GM21723 (cell line): ENCODE results near the gene PIGV.

Experiments used
- ATAC-seq: cut with Tn5 transposase; IDR thresholded peaks from one replicate; pipeline ENCODE4 v1.9.1; 2021; ENCODE audit warnings: mild to moderate bottlenecking, moderate library complexity; ENCODE audit not compliant: unreplicated experiment

PIGV gene

GRCh38 chr1:26787706-26788514, at the start of gene PIGV:
TSS of gene PIGV (plus strand) at chr1:26787950. CDS start at chr1:26790816, 2,866 bp downstream.
- peak; percentile 63 for ATAC-seq

DNA sequence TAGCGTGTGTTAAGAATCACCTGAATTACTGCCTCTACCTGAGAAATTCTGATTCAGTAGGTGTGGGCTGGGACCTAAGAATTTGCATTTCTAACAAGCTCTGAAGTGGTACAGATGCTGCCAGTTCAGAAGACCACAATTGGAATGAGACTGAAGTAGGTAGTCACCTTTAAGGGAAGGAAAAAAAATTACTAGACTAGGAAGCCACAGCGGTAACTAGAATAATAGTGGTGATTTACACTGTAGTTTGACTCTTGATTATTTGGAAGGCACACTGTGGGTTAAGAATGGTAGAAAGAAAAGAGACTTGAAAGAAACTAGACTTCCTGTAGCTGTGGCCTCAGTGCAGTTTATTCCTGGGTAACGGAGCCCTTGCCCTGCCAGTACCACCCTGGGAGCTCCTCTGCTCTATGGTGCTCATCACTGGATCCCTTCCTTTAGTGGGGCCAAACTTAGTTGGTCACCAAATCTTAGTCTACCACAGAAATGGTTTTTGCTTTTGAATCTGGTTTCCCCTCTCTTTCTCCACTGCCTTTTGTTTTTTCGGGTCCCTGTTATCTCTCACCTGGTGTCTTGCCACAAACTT, 48.3 kb upstream of the PIGV start:
- ATAC-seq: no peak

GRCh38 chr1:26740023-26740634, 47.6 kb upstream of the PIGV start:
- no peak for ATAC-seq

DNA sequence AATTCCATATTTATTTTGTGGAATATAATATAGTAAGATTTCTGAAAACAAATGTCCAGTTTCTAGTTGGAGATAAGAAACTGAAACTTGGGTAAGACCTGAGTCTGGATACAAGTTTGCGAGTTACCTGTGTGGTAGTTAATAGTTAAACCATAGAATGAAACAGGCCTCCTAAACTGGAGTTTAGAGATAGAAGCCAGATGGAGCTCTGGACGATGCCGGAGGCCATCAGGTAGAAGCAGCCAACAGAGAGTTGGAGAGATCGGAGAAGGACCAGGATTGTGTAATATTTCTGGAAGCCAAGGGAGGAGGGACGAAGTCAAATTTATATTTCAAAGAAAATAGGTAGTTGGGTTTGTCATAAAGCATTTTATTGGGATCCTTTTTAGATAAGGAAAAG, 46.8 kb upstream of the PIGV start:
- no peak for ATAC-seq

GRCh38 chr1:26743426-26744059, 44.2 kb upstream of the PIGV start:
- ATAC-seq: no peak

- ATAC-seq: peak; percentile 92
These were observed 43.4 kb upstream of the PIGV start for GRCh38 chr1:26744075-26744959.

DNA sequence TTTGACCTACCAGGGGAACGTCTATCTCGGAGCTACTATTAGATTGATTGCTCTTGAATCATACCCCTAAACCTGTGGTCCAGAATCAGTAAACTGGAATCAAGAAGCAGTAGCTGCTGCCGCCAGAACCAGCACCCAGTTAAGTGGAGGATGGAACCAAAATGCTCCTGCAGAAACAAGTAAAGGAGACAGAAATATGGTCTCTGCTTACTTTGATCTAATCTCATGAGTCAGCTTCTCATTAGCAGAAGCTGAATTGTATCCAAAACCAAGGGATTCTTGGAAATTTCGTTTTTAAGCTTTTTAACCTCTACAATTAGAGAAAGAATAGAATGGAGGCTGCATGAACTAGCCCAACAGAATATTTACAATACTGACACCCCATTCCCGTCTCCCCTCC, 42.6 kb upstream of the PIGV start:
- ATAC-seq: no peak

DNA sequence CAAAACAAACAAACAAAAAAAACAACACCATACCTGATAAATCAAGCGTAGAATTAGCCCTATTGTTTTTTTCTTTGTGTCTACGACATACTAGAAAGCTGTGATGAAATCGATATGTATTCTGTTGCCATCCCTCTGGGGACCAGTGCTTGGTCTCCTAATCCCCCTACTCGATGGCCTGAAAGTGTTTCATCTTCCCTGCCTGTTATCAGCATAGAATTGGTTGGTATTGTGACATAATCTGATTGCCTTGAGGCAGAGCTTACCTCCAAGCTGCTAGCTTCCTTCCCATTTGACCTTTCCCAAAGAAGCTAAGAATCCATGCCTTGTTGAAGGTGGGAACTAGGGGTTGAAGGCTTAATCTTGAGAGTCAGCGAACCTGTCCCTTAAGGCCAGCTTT, 40.7 kb upstream of the PIGV start:
- no peak for ATAC-seq

GRCh38 chr1:26748351-26748750, 39.4 kb upstream of the PIGV start:
- ATAC-seq: no peak

DNA sequence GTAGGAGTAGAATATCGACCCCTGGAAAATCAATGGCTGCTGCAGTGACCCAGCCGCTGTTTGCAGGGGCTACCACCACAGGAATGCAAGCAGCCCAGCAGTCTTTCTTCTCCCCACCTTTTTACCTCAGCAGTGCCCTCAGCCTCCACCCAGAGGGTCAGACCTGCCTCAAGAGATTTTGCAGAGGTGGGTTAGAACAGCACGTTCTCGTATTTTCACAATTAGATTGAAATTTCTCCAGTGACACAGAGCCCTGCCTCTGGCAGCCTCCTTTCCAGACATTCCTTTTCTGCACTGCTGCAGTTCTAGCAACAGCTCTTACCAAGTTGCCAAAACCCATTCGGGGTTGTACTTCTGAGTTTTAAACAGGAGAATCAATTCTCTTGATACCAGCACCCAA, 38.3 kb upstream of the PIGV start:
- no peak for ATAC-seq

DNA sequence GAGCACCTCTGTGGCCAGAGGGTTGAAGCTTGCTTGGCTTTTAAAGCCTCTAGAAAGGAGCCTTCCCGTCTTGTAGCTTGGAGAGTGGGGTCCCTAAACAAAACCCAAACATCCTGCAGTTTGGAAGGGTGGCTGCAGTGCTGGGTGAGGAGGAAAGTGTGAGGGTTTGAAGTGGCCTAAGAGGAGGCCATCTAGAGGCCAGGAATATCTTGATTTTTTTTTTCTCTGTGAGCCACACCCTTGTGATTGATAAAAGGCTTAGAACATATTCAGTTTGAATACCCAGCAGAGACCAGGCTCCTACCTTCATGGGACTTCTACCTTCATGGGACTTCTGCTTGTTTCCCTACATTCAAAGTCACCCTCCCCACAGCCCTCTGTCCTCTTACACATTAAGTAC, 37.3 kb upstream of the PIGV start:
- no peak for ATAC-seq

- no peak for ATAC-seq
These were observed 35.2 kb upstream of the PIGV start for GRCh38 chr1:26752519-26752918.

DNA sequence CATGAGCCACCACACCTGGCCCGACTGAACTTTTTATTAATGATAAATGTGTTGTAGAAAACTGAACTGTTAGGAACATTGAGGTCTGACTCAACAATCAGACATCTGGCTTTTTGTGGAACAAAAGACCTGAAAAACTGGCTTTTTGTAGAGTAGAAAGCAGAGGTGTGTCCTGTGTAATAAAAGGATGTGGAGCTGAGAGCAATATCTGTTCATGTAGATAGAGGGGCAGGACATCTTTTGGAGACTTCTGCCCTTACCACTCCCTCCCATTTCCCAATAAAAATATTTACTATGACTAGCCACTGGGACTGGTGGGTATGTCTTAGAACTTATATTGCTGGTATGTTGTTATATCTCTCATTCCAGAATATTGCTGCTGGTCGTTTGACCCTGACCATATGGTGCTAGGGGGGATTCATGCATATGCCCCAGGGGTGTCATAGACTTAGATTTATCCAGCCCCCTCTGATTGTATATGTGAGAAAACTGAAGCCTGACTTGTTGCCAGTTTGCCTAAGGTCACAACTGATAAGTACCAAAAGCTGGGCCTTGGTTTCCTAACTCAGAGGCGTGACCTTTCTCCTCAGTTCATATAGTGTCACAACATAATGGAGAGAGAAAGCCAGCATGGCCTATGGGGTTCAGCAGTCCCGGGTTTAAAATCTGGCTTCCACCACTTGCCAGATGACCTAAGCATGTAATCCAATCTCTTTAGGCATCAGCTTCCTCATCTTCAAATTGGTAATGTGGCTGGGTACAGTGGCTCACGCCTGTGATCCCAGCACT, 33.5 kb upstream of the PIGV start:
- no peak for ATAC-seq

GRCh38 chr1:26758358-26758757, 29.4 kb upstream of the PIGV start:
- no peak for ATAC-seq

GRCh38 chr1:26759531-26759930, 28.2 kb upstream of the PIGV start:
- no peak for ATAC-seq

DNA sequence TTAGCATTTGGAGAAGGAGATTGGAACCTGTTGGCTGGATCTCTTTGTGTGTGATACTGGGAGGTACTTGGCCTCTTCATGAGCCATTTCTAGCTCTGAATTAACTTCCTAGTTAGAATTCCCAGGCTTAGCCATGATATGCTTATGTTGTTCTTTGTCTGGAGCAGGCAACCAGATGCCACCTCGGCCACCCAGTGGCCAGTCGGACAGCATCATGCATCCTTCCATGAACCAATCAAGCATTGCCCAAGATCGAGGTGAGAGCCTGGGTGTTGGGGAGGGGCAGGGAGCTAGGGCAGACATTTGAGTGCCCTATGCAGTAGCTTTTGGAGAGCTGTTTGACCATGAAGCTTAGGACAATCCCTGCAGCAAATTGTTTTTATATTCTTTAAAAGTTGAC, 26.5 kb upstream of the PIGV start:
- no peak for ATAC-seq

DNA sequence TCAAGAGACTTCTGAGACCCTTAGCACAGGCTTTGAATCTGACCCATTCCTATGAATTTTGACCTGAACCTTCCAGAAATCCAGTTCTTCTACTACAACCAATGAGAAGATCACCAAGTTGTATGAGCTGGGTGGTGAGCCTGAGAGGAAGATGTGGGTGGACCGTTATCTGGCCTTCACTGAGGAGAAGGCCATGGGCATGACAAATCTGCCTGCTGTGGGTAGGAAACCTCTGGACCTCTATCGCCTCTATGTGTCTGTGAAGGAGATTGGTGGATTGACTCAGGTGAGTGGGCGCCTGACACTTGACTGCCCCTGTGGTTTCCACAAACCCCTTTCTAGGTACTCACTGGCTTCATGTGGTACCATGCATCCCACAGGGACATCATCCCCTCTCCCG, 20.0 kb upstream of the PIGV start:
- ATAC-seq: no peak

DNA sequence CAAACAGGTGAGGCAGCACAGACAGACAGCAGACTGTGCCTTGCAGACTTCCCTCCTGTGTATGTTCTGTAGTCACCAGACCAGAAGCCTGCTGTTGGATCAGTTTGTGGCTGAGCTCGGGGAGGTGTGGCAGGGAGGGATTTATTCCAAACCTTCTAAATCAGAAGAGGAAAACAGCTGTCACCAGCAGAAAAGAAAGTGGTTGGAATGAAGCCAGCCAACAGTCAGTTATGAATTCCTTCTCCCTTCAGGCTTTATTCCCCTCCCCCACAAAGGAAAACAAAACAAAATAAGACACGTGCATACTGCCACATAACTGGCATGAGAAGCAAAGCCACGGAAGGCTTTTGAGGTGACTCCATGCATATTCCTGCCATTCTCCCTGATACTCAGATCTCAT, 19.0 kb upstream of the PIGV start:
- no peak for ATAC-seq

DNA sequence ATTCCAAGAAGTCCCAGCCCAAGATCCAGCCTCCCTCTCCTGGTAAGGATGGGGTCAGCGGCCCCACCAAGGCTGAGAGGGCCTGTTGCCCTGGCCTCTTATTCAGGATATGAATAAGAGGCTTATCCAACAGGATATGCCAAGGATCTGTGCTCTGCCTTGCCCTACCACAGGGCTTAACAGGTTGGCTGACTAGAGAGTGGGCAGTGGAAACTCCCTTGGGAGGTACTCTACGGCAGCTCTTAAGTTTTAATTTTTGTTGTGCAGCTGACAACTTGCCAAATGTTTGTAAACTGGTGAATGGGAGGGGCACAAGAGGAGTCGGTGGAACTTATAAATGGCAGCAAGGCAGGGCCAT, 16.5 kb upstream of the PIGV start:
- ATAC-seq: no peak

DNA sequence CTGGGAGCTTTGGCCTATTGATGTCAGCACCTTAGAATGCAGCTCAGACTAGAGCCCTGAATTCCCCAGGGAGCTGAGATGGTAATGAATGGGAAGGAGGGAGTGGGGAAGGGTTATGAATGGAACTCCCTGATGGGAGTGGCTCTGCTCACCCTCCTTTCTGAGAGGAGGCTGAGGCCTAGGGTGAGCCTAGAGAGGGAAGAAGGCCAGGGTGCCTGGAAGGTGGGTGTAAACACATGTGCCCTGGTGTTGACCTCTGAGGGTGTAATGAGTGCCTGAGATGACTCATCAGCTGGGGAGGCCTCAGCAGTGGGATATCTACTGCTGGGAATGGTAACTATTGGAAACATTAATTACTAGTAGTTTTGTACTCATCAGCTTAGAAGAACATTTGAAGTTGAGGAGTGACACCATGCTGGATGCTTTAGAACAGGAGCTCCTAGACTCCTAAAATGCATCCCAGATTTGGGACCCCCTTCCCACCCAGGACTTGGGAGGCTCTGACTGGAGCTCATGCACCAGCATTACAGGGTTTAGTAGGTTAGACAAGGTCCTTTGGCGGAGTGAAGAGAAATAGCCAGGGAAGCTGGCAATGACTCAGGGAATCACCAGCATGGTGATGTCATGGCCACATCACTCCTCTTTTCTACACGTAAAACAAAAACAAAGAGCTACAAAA, 16.0 kb upstream of the PIGV start:
- ATAC-seq: no peak
